Stimulated activated CD4-positive, alpha-beta T cell treated with anti-CD3 and anti-CD28 coated beads, Interleukin-1b, Interleukin-23, amount 100 ng/mL, for 24 hours (primary cell): ENCODE results near the gene ROPN1B.
"Not testable (repeated sequence)": the region's sequence is repeated elsewhere in the genome, so short reads cannot be mapped to it uniquely, and the experiment has no call there.

Experiments
- DNase-seq, 4 experiments: peaks; one replicate each; pipeline ENCODE4 v3.0.0-alpha.2; 2020; ENCODE audit warnings: low read depth in 4 of 4, low spot score in 1 of 4

The ROPN1B gene

GRCh38 chr3:125957674-125958510, 11.1 kb upstream of the ROPN1B start:
- no peak for DNase-seq

- DNase-seq, result no peak
These were observed 10.3 kb upstream of the ROPN1B start for GRCh38 chr3:125958511-125959316.

- DNase-seq, result no peak
These were observed 9.5 kb upstream of the ROPN1B start for GRCh38 chr3:125959317-125960065.

- DNase-seq, result no peak
These were observed 8.9 kb upstream of the ROPN1B start for GRCh38 chr3:125960066-125960424.

- no peak for DNase-seq
These were observed 8.3 kb upstream of the ROPN1B start for GRCh38 chr3:125960456-125961288.

- no peak for DNase-seq
These were observed 7.7 kb upstream of the ROPN1B start for GRCh38 chr3:125961289-125961589.

GRCh38 chr3:125963834-125964233, 5.1 kb upstream of the ROPN1B start:
- DNase-seq, result not testable (repeated sequence)

- no peak for DNase-seq
These were observed 3.5 kb upstream of the ROPN1B start for GRCh38 chr3:125965505-125965904.

- no peak for DNase-seq
These were observed 1.8 kb upstream of the ROPN1B start for GRCh38 chr3:125967156-125967555.

- DNase-seq, result not testable (repeated sequence)
These were observed 857 bp upstream of the ROPN1B start for GRCh38 chr3:125968121-125968520.

GRCh38 chr3:125971997-125972944, 3.3 kb downstream of the ROPN1B start:
- DNase-seq, result not testable (repeated sequence)

- DNase-seq, result not testable (repeated sequence)
These were observed 6.4 kb downstream of the ROPN1B start for GRCh38 chr3:125975245-125976002.

GRCh38 chr3:125976003-125976390, 7.0 kb downstream of the ROPN1B start:
- DNase-seq, result not testable (repeated sequence)

- not testable (repeated sequence) for DNase-seq
These were observed 8.1 kb downstream of the ROPN1B start for GRCh38 chr3:125977104-125977503.

- not testable (repeated sequence) for DNase-seq
These were observed 16.0 kb downstream of the ROPN1B start for GRCh38 chr3:125984951-125985350.

GRCh38 chr3:125990253-125990970, 21.4 kb downstream of the ROPN1B start:
- DNase-seq, result peak; percentile 29 to 72 (median 54)

- not testable (repeated sequence) for DNase-seq
These were observed 27.8 kb downstream of the ROPN1B start for GRCh38 chr3:125996751-125997150.

GRCh38 chr3:126002189-126002588, 33.2 kb downstream of the ROPN1B start:
- DNase-seq, result no peak
